ENCODE data around the gene NEFH. TPM values are rescaled to one million over a fixed set of nuclear protein-coding genes. Genes with fewer than 3 reads are reported as not detected.

NEFH gene
- total RNA-seq, 1 donor from 2014 or later, result 2.9 TPM

- Mint-ChIP-seq H3K4me1 (ENCODE audit: unreplicated experiment) (peaks cover 8% of the 10 kb centered on the region), H3K27ac (no peak overlapping the region), H3K27me3 (no peaks in the 10 kb centered on the region), H3K9me3 (no peaks in the 10 kb centered on the region), H3K4me3 (no peak overlapping the region), H3K36me3 (no peaks in the 10 kb centered on the region)
- TF ChIP-seq, protein P1, sequence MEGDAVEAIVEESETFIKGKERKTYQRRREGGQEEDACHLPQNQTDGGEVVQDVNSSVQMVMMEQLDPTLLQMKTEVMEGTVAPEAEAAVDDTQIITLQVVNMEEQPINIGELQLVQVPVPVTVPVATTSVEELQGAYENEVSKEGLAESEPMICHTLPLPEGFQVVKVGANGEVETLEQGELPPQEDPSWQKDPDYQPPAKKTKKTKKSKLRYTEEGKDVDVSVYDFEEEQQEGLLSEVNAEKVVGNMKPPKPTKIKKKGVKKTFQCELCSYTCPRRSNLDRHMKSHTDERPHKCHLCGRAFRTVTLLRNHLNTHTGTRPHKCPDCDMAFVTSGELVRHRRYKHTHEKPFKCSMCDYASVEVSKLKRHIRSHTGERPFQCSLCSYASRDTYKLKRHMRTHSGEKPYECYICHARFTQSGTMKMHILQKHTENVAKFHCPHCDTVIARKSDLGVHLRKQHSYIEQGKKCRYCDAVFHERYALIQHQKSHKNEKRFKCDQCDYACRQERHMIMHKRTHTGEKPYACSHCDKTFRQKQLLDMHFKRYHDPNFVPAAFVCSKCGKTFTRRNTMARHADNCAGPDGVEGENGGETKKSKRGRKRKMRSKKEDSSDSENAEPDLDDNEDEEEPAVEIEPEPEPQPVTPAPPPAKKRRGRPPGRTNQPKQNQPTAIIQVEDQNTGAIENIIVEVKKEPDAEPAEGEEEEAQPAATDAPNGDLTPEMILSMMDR (conservative IDR thresholded peaks at IDR 0.05), result no peak
- DNase-seq (ENCODE audit: extremely low spot score, unreplicated experiment), result no peak
Observed at GRCh38 chr22:29456211-29456671, 23.8 kb upstream of the NEFH start.

DNA sequence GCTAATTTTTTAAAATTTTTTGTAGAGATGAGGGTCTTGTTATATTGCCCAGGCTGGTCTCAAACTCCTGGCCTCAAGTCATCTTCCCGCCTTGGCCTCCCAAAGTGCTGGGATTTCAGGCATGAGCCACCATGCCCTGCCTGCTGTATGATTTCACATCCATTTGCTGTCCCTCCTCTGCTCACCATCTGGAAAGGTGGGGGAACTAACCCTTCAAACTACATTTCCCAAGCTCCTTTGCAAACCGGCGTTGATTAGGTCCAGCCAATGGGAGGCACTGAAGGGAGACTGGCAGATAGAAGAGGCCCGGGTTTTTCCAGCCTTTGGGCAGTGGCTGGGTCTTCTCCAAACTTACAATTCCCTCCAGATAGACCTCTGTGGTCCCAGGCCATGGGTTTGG is 22.3 kb upstream of the NEFH start:
- H3K4me3 Mint-ChIP-seq, result no peak overlapping the region
- TF ChIP-seq, protein P1 (conservative IDR thresholded peaks at IDR 0.05), result no peak
- H3K27ac Mint-ChIP-seq, result no peak overlapping the region
- DNase-seq (ENCODE audit: extremely low spot score, unreplicated experiment), result no peak
- no peaks in the 10 kb centered on the region for H3K36me3 Mint-ChIP-seq
- H3K9me3 Mint-ChIP-seq, result no peaks in the 10 kb centered on the region
- no peaks in the 10 kb centered on the region for H3K27me3 Mint-ChIP-seq
- H3K4me1 Mint-ChIP-seq (ENCODE audit: unreplicated experiment), result peaks cover 8% of the 10 kb centered on the region

- Mint-ChIP-seq H3K27ac (no peak overlapping the region), H3K27me3 (no peaks in the 10 kb centered on the region), H3K4me3 (no peak overlapping the region), H3K9me3 (no peaks in the 10 kb centered on the region), H3K36me3 (no peaks in the 10 kb centered on the region), H3K4me1 (ENCODE audit: unreplicated experiment) (peaks cover 8% of the 10 kb centered on the region)
- no peak for DNase-seq (ENCODE audit: extremely low spot score, unreplicated experiment)
- TF ChIP-seq, protein P1 (conservative IDR thresholded peaks at IDR 0.05), result no peak
Observed at GRCh38 chr22:29458551-29458950, 21.5 kb upstream of the NEFH start.

- TF ChIP-seq, protein P1 (conservative IDR thresholded peaks at IDR 0.05), result no peak
- H3K36me3 Mint-ChIP-seq, result no peaks in the 10 kb centered on the region
- H3K27ac Mint-ChIP-seq, result no peak overlapping the region
- no peaks in the 10 kb centered on the region for H3K27me3 Mint-ChIP-seq
- no peak for DNase-seq (ENCODE audit: extremely low spot score, unreplicated experiment)
- peaks cover 8% of the 10 kb centered on the region for H3K4me1 Mint-ChIP-seq (ENCODE audit: unreplicated experiment)
- H3K9me3 Mint-ChIP-seq, result no peaks in the 10 kb centered on the region
- H3K4me3 Mint-ChIP-seq, result no peak overlapping the region
Observed at GRCh38 chr22:29459773-29460172, 20.2 kb upstream of the NEFH start.

GRCh38 chr22:29461263-29461662 is 18.8 kb upstream of the NEFH start:
- Mint-ChIP-seq H3K9me3 (no peaks in the 10 kb centered on the region), H3K4me3 (no peak overlapping the region), H3K27me3 (peaks cover 1% of the 10 kb centered on the region), H3K4me1 (ENCODE audit: unreplicated experiment) (peaks cover 8% of the 10 kb centered on the region), H3K27ac (no peak overlapping the region), H3K36me3 (no peaks in the 10 kb centered on the region)
- no peak for DNase-seq (ENCODE audit: extremely low spot score, unreplicated experiment)
- TF ChIP-seq, protein P1 (conservative IDR thresholded peaks at IDR 0.05), result no peak

DNA sequence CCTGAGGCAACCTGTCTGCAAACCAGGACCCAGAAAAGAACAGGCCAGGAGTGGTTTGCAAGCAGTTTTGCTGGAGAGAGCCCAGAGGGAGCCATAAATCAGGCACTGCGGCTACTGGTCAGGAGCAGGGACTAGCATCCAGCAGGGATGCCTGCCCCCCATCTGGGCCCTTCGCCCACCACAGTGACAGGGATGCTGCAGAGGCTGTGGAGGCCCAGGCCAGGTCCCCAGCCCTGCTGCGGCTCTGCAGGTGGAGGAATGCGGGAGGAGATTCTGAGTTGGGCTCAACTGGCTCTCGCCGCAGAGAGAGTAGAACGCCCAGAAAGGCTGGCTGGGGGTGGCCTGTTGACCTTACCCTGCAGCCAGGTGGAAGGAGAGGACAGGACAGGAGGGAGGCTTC is 16.4 kb upstream of the NEFH start:
- H3K36me3 Mint-ChIP-seq, result no peaks in the 10 kb centered on the region
- TF ChIP-seq, protein P1 (conservative IDR thresholded peaks at IDR 0.05), result no peak
- DNase-seq (ENCODE audit: extremely low spot score, unreplicated experiment), result no peak
- H3K27ac Mint-ChIP-seq, result no peak overlapping the region
- no peaks in the 10 kb centered on the region for H3K9me3 Mint-ChIP-seq
- no peak overlapping the region for H3K4me3 Mint-ChIP-seq
- H3K27me3 Mint-ChIP-seq, result peaks cover 22% of the 10 kb centered on the region
- no peaks in the 10 kb centered on the region for H3K4me1 Mint-ChIP-seq (ENCODE audit: unreplicated experiment)

Measured in type B pancreatic cell (in vitro differentiated cells).